GM23248 (cell line): Measurements from ENCODE around the gene ZNF22. TPM values are rescaled to one million over a fixed set of nuclear protein-coding genes. Genes with fewer than 3 reads are reported as not detected.

Source experiments
- DNase-seq: peaks from one replicate; pipeline ENCODE4 v3.0.0-alpha.2; 2015
- H2AFZ ChIP-seq: fragments of 200-600 bp; sonication (generic); 2 replicates; pipeline ENCODE4 v1.6.1; 2016; ENCODE audit warnings: antibody characterized with exemption
- H3F3A ChIP-seq: fragments of 200-600 bp; sonication (generic); 2 replicates; pipeline ENCODE4 v1.6.1; 2016; ENCODE audit warnings: mild to moderate bottlenecking, antibody characterized with exemption, mixed run types; ENCODE audit not compliant: insufficient read depth
- H3K27ac ChIP-seq: fragments of 200-600 bp; sonication (generic); 2 replicates; pipeline ENCODE4 v1.5.1; 2016; ENCODE audit warnings: mild to moderate bottlenecking
- H3K27me3 ChIP-seq: fragments of 200-600 bp; sonication (generic); replicated peaks from 2 replicates; pipeline ENCODE4 v1.6.1; 2016; ENCODE audit warnings: mild to moderate bottlenecking; ENCODE audit not compliant: insufficient read depth
- H3K36me3 ChIP-seq: fragments of 200-600 bp; sonication (generic); 2 replicates; pipeline ENCODE4 v1.6.1; 2016; ENCODE audit warnings: low read depth, mild to moderate bottlenecking
- H3K4me1 ChIP-seq: fragments of 200-600 bp; sonication (generic); 2 replicates; pipeline ENCODE4 v1.6.1; 2016; ENCODE audit warnings: mild to moderate bottlenecking; ENCODE audit not compliant: insufficient read depth
- H3K4me2 ChIP-seq: fragments of 200-600 bp; sonication (generic); one replicate; pipeline ENCODE4 v1.6.1; 2016; ENCODE audit warnings: mild to moderate bottlenecking; ENCODE audit not compliant: unreplicated experiment
- H3K4me3 ChIP-seq: fragments of 200-600 bp; sonication (generic); 2 replicates; pipeline ENCODE4 v1.5.1; 2016; ENCODE audit warnings: mild to moderate bottlenecking
- H3K79me2 ChIP-seq: fragments of 200-600 bp; sonication (generic); 2 replicates; pipeline ENCODE4 v1.6.1; 2016; ENCODE audit warnings: mild to moderate bottlenecking; ENCODE audit not compliant: insufficient read depth
- H3K9ac ChIP-seq: fragments of 200-600 bp; sonication (generic); 2 replicates; pipeline ENCODE4 v1.6.1; 2016; ENCODE audit warnings: mild to moderate bottlenecking
- H3K9me2 ChIP-seq: fragments of 200-600 bp; sonication (generic); 2 replicates; pipeline ENCODE4 v1.6.1; 2016; ENCODE audit warnings: mixed run types, mild to moderate bottlenecking, moderate library complexity; ENCODE audit not compliant: insufficient read depth
- H3K9me3 ChIP-seq: fragments of 200-600 bp; sonication (generic); one replicate; pipeline ENCODE4 v1.6.1; 2017; ENCODE audit warnings: low read depth
- H4K20me1 ChIP-seq: fragments of 200-600 bp; sonication (generic); 2 replicates; pipeline ENCODE4 v1.6.0; 2016; ENCODE audit not compliant: insufficient read depth
- EZH2 ChIP-seq: fragments of 200-600 bp; sonication (generic); IDR thresholded peaks from 2 replicates; pipeline ENCODE4 v1.6.1; 2018; ENCODE audit warnings: antibody characterized with exemption, mild to moderate bottlenecking; ENCODE audit not compliant: insufficient read depth, poor library complexity, severe bottlenecking
- EZH2phosphoT487 ChIP-seq: fragments of 200-600 bp; sonication (generic); IDR thresholded peaks from 2 replicates; pipeline ENCODE4 v1.6.1; 2018; ENCODE audit warnings: antibody characterized with exemption, moderate library complexity, mild to moderate bottlenecking, low read depth; ENCODE audit not compliant: insufficient read depth
- WGBS, 2 experiments: methylation state at CpG; one replicate each; pipeline ENCODE4 v1.1.6; 2015 to 2017; ENCODE audit warnings: low lambda C conversion rate in 2 of 2, low coverage in 1 of 2; ENCODE audit errors: missing lambda C conversion rate in 2 of 2; 5-methylcytosine and 5-hydroxymethylcytosine counted together
- in situ Hi-C: fragments of 300-500 bp; cut with MboI; formaldehyde crosslinking; loops from 2 replicates; pipeline ENCODE4 v1.15.0; 2020
- polyA plus RNA-seq: library from polyadenylated mRNA; unstranded; fragments of >200 nt; fragmentation: Nextera tagmentation; extraction: Ambion mirVana; gene quantifications from 2 replicates; pipeline ENCODE4 v1.2.1, GENCODE V29; 2016
- total RNA-seq: library from RNA; depleted of rRNA; stranded (reverse); fragments of >200 nt; shearing (Covaris generic); gene quantifications from 2 replicates; pipeline ENCODE4 v1.2.3, GENCODE V29; 2014

ZNF22 gene
- total and polyA plus RNA-seq, 2 experiments from 2014 or later: 15.5 to 17.3 TPM

- 15 to 19% methylated on average over 5 of the region's 5 CpGs for WGBS, 2 experiments
- Histone ChIP-seq H4K20me1 (no peaks in the 10 kb centered on the region), H3K36me3 (no peaks in the 10 kb centered on the region), H3K9ac (peak overlapping the region; percentile 79), H3K4me2 (peak overlapping the region; percentile 98), H3K79me2 (no peaks in the 10 kb centered on the region; the same call in 1 of the 2 replicates), H3K9me3 (no peaks in the 10 kb centered on the region), H3F3A (peaks cover 10% of the 10 kb centered on the region; the same call in 1 of the 2 replicates), H3K4me1 (peaks cover 6% of the 10 kb centered on the region), H2AFZ (peak overlapping the region; percentile 79; the same call in 1 of the 2 replicates), H3K4me3 (peak overlapping the region; percentile 87), H3K9me2 (no peaks in the 10 kb centered on the region), H3K27me3 (no peaks in the 10 kb centered on the region), H3K27ac (peak overlapping the region; percentile 54)
- in situ Hi-C loops: no loop called here
- TF ChIP-seq EZH2phosphoT487 (no peak), EZH2 (no peak)
- peak; percentile 87 for DNase-seq
Observed at GRCh38 chr10:44958196-44958897, 42.4 kb upstream of the ZNF22 start.

GRCh38 chr10:44958898-44959246 is 41.9 kb upstream of the ZNF22 start:
- in situ Hi-C loops: no loop called here
- peak overlapping the region; percentile 87 for H3K4me3 ChIP-seq
- no peak for TF ChIP-seq EZH2phosphoT487
- TF ChIP-seq EZH2: no peak
- H3K27me3 ChIP-seq: no peaks in the 10 kb centered on the region
- H3K36me3 ChIP-seq: no peaks in the 10 kb centered on the region
- no peaks in the 10 kb centered on the region for H3K9me3 ChIP-seq
- peaks cover 6% of the 10 kb centered on the region for H3K4me1 ChIP-seq
- peak overlapping the region; percentile 79 for H3K9ac ChIP-seq
- H4K20me1 ChIP-seq: no peaks in the 10 kb centered on the region
- H3K79me2 ChIP-seq: no peaks in the 10 kb centered on the region; the same call in 1 of the 2 replicates
- H3K9me2 ChIP-seq: no peaks in the 10 kb centered on the region
- H3K4me2 ChIP-seq: peak overlapping the region; percentile 98
- H3F3A ChIP-seq: peaks cover 10% of the 10 kb centered on the region; the same call in 1 of the 2 replicates
- peak overlapping the region; percentile 79 for H2AFZ ChIP-seq
- peak overlapping the region; percentile 54 for H3K27ac ChIP-seq
- no peak for DNase-seq
- 2% methylated on average over 6 of the region's 6 CpGs for WGBS, 2 experiments

- no peaks in the 10 kb centered on the region for H4K20me1 ChIP-seq
- WGBS, 2 experiments: 2 to 3% methylated on average over 39 to 68 of the region's 74 CpGs
- peaks cover 6% of the 10 kb centered on the region for H3K4me1 ChIP-seq
- peak within 1 kb of the TSS; percentile 79 for H2AFZ ChIP-seq
- in situ Hi-C loops: no loop called here
- no peaks in the 10 kb centered on the region for H3K9me3 ChIP-seq
- H3F3A ChIP-seq: peaks cover 10% of the 10 kb centered on the region; the same call in 1 of the 2 replicates
- TF ChIP-seq EZH2phosphoT487 (no peak), EZH2 (no peak)
- H3K4me2 ChIP-seq: peak within 1 kb of the TSS; percentile 98
- no peaks in the 10 kb centered on the region for H3K36me3 ChIP-seq
- H3K4me3 ChIP-seq: peak within 1 kb of the TSS; percentile 87
- no peaks in the 10 kb centered on the region for H3K9me2 ChIP-seq
- H3K27ac ChIP-seq: peak within 1 kb of the TSS; percentile 54
- H3K79me2 ChIP-seq: no peaks in the 10 kb centered on the region; the same call in 1 of the 2 replicates
- H3K9ac ChIP-seq: peak within 1 kb of the TSS; percentile 79
- no peaks in the 10 kb centered on the region for H3K27me3 ChIP-seq
- DNase-seq: peak; percentile 93
Observed at GRCh38 chr10:44959247-44960087, 41.3 kb upstream of the ZNF22 start, which contains the start of gene RASSF4. Gene RASSF4 (plus strand): TSS chr10:44959802. CDS start chr10:44970203, 10,401 bp downstream.

- peak overlapping the region; percentile 98 for H3K4me2 ChIP-seq
- no peak overlapping the region for H3K27ac ChIP-seq
- 50 to 54% methylated on average over 8 of the region's 8 CpGs for WGBS, 2 experiments
- H3K9me3 ChIP-seq: no peaks in the 10 kb centered on the region
- H4K20me1 ChIP-seq: no peaks in the 10 kb centered on the region
- H3F3A ChIP-seq: peaks cover 10% of the 10 kb centered on the region; the same call in 1 of the 2 replicates
- H3K4me3 ChIP-seq: peak overlapping the region; percentile 87
- peaks cover 6% of the 10 kb centered on the region for H3K4me1 ChIP-seq
- DNase-seq: no peak
- no peak for TF ChIP-seq EZH2phosphoT487
- TF ChIP-seq EZH2: no peak
- H3K79me2 ChIP-seq: no peaks in the 10 kb centered on the region; the same call in 1 of the 2 replicates
- H3K9me2 ChIP-seq: no peaks in the 10 kb centered on the region
- peak overlapping the region; percentile 79 for H2AFZ ChIP-seq
- in situ Hi-C loops: no loop called here
- peak overlapping the region; percentile 44; the same call in 1 of the 2 replicates for H3K9ac ChIP-seq
- H3K27me3 ChIP-seq: no peaks in the 10 kb centered on the region
- H3K36me3 ChIP-seq: no peaks in the 10 kb centered on the region
Observed at GRCh38 chr10:44960088-44960460, 40.6 kb upstream of the ZNF22 start.
